DLD1 (cell line): ENCODE results near the gene PTGER1.

Experiments used
- in situ Hi-C: cut with HindIII; loops from 2 replicates; pipeline ENCODE4 v1.10.0; 2017; ENCODE audit warnings: low sequenced_read_pairs

The PTGER1 gene

GRCh38 chr19:14442891-14443631 is 32.1 kb downstream of the PTGER1 start:
- in situ Hi-C loops: no loop called here

GRCh38 chr19:14441041-14441938 is 33.9 kb downstream of the PTGER1 start:
- in situ Hi-C loops: no loop called here

GRCh38 chr19:14440049-14440448 is 35.1 kb downstream of the PTGER1 start:
- in situ Hi-C loops: no loop called here

- in situ Hi-C loops: no loop called here
Observed at GRCh38 chr19:14439014-14439413, 36.1 kb downstream of the PTGER1 start.

- in situ Hi-C loops: no loop called here
Observed at GRCh38 chr19:14437578-14438140, 37.5 kb downstream of the PTGER1 start.

- in situ Hi-C loops: no loop called here
Observed at GRCh38 chr19:14435320-14436050, 39.7 kb downstream of the PTGER1 start.

GRCh38 chr19:14434543-14435319 is 40.4 kb downstream of the PTGER1 start:
- in situ Hi-C loops: no loop called here

- in situ Hi-C loops: no loop called here
Observed at GRCh38 chr19:14433554-14434501, 41.3 kb downstream of the PTGER1 start.

GRCh38 chr19:14432791-14433553 is 42.2 kb downstream of the PTGER1 start, which contains the start of gene PKN1:
TSS of gene PKN1 (plus strand) at chr19:14433306. CDS start at chr19:14433522, 216 bp downstream.
- in situ Hi-C loops: no loop called here

- in situ Hi-C loops: no loop called here
Observed at GRCh38 chr19:14430712-14431111, 44.4 kb downstream of the PTGER1 start.

GRCh38 chr19:14428882-14429416 is 46.2 kb downstream of the PTGER1 start:
- in situ Hi-C loops: no loop called here

- in situ Hi-C loops: no loop called here
Observed at GRCh38 chr19:14427461-14427860, 47.7 kb downstream of the PTGER1 start.

- in situ Hi-C loops: no loop called here
Observed at GRCh38 chr19:14425696-14426138, 49.4 kb downstream of the PTGER1 start.
